ENCODE data around the gene EFCAB8.

Gene EFCAB8

GRCh38 chr20:32974204-32975064 lies 115.7 kb downstream of the EFCAB8 start:
- DNase-seq = peak; percentile 46

GRCh38 chr20:32975121-32975520 lies 116.4 kb downstream of the EFCAB8 start:
- peak; percentile 12 for DNase-seq

DNA sequence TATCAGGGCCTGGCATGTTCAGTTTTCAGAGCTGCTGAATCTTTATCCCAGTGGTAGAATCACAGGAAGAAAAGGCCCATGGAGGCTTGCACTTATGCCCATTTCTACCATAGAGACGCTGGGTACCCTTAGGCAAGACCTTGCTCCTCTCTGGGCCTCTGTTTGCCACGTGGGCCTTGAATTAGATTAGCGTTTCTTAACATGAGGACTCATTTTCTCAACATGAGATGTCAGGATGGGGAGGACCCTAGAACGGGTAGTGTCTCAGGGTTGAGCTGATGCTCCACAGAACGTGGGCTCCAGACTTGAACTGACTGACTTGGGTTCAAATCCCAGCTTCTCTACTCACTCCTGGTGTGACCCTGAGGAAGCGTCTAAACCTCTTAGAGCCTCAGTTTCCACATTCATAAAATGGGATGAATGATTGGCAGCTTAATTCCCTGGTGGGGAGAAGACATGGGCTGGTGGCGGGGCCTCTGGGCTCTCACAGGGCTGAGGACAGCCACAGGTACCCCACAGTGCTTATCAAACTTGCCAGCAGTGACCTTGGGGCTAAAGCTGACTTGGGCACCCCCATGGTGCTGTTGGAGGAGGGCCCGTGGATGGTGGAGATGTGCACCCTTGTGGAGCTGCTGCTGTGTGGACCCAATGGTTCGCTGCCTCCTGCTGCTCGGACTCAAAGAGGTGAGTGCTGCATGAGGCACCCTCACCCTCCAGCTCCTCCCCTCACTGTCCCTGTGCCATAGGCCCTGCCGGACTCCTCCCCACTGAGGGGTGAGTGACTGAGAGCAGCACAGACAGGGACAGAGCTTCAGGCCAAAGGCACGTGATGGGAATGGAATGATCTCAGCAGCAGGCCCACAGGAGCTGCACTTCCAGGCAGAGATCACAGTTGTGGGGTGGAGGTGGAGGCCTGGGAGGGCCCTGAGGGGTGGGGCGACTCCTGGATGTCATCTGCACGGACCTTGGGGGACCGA lies 117.3 kb downstream of the EFCAB8 start:
- DNase-seq = peak; percentile 73

- peak; percentile 48 for DNase-seq
These were observed 118.0 kb downstream of the EFCAB8 start for GRCh38 chr20:32976746-32977145.

DNA sequence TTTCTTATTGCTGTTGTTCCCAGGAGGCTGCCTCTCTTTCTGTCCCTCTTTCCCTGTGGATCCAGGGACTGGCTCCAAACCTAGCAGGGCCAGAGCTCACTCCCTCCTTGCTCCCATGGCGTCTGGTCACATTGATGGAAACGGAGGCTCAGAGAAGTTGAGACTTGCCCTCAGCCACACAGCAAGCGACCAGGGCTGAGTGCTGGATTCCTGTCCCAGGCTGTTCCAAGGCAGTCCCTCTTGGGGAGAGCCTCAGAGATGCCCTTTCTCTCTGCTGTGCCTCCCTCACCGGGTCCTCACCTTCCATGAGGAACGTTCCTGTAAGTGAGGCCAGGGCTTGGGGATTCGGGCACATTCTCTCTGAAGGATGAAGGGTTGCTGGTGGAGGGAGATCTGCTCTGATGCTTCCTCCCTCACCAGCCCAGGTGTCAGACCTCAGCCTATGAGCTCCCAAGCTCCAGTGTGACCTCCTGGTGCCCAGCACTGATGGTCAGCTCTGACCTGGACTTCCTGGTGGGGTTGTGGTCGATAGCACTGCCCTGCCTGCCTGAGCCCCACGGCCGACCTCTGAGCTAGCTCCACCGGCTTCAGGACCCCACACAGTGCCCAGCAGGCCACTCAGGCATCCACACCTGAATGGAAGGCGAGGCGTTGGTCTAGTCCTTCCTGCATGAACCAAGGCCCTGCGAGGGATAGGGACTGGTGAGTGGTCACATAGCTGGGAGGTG lies 118.7 kb downstream of the EFCAB8 start:
- peak; percentile 50 for DNase-seq

DNA sequence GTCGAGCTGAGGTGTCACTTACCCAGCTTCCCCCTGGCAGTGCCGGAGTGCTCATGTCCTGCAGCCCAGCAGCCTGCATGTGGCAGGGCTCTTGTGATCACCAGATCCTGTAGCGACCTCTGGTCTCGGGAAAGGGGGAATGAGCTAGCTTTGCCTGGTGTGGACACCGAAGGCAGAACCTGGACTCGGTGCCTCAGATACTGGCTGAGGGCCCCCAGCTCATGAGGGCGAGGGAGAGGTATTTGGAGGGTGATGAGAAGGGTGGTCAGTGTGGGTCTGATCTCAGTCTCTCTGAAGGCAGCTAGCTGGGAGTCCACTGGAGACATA lies 119.2 kb downstream of the EFCAB8 start:
- DNase-seq = no peak

DNA sequence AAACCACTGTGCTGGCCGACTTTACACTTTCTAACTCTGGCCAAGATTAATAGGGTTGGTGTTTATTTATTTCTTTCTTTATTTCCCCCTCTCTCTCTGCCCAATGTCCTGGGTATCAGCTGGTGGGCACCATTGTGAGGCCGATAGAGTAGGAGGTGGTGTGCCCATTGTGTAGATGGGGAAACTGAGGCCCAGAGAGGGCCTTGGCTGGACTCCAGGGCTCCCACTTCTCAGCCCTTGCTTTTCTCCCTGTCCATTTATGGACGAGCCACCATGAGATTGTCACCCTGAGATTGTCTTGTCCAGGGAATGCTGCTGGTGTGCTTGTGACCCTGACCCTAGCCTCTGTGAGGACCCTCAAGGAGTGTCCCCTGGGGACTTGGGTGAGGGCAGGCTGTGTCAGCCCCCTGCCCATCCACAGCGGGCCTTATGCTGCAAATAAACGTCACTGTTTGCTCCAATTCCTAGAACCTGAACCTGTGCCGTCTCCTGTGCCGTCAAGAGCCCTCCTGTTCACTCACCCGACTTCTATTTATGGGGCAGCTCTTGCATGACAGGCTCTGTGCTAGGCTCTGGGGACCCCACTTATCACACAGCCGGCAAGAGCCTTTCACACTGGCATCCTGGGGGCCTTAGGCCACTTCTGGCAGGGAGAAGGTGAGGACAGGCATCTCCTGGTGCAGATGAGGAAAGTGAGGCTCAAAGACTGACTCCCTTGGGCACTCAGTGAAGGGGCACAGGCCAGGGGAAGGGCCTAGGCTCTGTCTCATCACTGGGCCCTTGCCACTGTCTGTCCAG lies 120.7 kb downstream of the EFCAB8 start:
- DNase-seq = no peak

DNA sequence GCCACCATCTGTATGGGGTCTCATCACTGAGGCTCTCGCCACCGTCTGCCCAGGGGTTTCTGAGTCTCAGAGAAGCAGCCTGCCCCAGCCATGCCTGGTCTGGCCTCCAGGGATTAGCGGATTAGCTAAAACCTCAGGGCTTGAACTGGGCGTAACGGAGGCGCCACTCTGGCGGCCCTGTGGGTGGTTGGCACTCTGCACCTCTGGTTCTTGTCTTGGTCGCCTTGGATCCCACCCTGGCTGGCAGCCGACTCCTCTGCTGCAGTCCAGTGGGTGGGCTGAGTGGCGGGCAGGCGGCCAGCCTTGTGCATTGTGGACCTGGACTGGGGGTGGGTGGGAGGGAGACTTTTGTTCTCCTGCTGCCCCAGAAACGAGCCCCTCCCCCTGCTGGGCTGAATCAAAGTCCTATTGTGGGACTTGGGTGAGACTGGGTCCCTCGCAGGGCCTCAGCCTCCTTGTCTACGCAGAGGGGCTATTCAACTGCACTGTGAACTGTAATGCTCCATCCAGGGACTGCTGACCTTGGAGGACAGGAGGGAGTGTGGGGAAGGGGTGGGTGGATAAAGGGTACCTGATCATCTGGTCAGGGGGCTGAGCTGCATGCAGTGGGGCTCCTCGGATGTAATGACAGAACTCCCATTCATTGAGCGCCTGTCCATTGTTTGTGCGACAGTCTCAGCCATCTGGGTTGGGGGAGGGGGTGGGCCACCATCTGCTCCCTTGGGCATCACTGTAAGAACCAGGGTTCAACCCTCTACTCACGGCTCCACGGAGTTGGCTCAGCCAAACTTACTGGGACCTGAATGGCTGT lies 121.6 kb downstream of the EFCAB8 start:
- no peak for DNase-seq

GRCh38 chr20:32980990-32981389 lies 122.3 kb downstream of the EFCAB8 start:
- no peak for DNase-seq

DNA sequence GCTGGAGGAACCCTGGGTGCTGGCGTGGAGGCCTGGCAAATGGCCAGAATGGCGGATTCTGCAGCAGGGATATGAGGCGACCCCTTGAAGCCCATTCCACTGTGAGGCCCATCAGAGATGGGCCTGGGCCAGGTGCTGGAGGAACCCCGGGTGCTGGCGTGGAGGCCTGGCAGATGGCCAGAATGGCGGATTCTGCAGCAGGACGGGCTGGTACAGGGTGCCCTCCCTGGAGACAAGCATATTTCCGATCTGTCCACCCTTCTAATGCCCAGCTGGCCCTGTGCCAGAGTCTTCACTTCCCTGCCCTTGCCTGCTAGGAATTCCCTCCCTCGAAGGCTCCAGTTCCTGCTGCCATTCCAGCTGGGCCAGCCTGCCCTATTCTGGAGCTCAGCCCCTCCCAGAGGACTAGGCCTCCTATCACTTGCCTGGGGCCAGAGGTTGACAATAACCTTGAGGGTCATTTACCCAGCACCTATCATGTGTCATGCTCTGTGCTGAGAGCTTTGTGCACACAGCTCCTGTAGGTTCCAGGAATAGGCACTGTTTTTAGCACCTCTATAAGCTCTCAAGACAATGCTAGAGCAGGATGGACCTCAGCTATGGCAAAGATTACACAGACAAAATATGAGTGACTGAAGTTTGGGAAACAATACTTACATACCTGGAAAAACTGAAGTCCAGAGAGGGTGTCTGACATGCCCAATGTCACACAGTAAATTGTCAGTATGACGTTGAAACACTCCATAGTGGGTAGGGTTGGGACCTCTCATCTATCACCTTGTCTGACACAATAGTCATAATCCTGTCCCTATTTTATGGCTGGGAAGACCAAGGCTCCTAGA lies 124.1 kb downstream of the EFCAB8 start:
- DNase-seq = no peak

- no peak for DNase-seq
These were observed 124.9 kb downstream of the EFCAB8 start for GRCh38 chr20:32983459-32984112.

- DNase-seq = no peak
These were observed 125.5 kb downstream of the EFCAB8 start for GRCh38 chr20:32984196-32984595.

GRCh38 chr20:32984631-32985354 lies 126.1 kb downstream of the EFCAB8 start:
- DNase-seq = no peak

GRCh38 chr20:32985596-32985995 lies 126.9 kb downstream of the EFCAB8 start:
- DNase-seq = no peak

- no peak for DNase-seq
These were observed 127.7 kb downstream of the EFCAB8 start for GRCh38 chr20:32986331-32986966.

GRCh38 chr20:32987044-32987825 lies 128.5 kb downstream of the EFCAB8 start:
- no peak for DNase-seq

DNA sequence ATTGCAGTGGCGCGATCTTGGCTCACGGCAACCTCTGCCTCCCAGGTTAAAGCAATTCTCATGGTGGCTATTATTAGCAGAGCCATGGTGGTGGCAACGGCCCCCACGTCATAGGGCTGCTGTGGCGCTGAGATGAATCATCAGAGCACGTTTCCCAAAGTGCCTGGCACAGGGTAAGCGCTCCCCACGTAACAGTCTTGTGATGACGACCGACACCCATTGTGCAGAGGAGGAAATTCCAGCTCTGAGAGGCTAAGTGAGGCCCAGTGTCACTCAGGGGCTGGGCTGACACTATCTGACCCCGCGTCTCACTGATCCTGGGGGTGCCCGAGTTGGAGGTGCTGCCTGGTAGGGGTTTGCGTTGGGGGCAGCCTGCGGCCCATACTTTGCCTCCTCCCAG lies 129.3 kb downstream of the EFCAB8 start:
- no peak for DNase-seq

Data from islet precursor cell (in vitro differentiated cells).